ENCODE measurements around the gene HPD.
A peak's percentile ranks its signal among the peaks of the same experiment; 100 is the strongest.

HPD gene

DNA sequence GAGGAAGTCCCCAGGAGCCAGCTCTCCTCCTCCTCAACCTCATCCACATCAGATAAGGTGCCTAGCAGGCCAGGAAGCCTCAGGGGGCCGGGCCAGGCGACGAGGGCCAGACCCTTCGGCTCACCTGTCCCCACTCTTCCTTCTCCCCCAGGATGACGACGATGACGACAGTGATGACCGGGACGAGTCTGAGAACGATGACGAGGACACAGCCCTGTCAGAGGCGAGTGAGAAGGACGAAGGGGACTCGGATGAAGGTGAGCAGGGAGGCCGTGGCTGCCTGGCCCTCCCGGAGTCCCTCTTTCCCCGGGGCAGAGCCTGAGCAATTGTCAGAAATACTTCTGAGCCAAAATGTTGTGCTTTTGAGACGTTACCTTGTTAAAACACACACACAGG, 41.0 kb downstream of the HPD start:
- Histone ChIP-seq H3K4me1 (ENCODE audit: control insufficient read depth, insufficient read depth, low read length, poor library complexity, severe bottlenecking) (peaks cover 4% of the 10 kb centered on the region), H3K4me3 (ENCODE audit: extremely low read depth, insufficient read depth, low read length, poor library complexity, severe bottlenecking) (no peak overlapping the region), H3K36me3 (ENCODE audit: control insufficient read depth, insufficient read depth, low read length) (peaks cover 89% of the 10 kb centered on the region), H3K9me3 (ENCODE audit: control insufficient read depth, low read length) (no peaks in the 10 kb centered on the region), H3K27ac (ENCODE audit: low read depth, low read length, severe bottlenecking) (no peak overlapping the region)
- WGBS, 2 experiments (ENCODE audit: insufficient coverage in 2 of 2): 93 to 98% methylated on average over 14 to 16 of the region's 18 CpGs

GRCh38 chr12:121816925-121817647, 41.6 kb downstream of the HPD start:
- Histone ChIP-seq H3K27ac (ENCODE audit: low read depth, low read length, severe bottlenecking) (no peak overlapping the region), H3K36me3 (ENCODE audit: control insufficient read depth, insufficient read depth, low read length) (peaks cover 84% of the 10 kb centered on the region), H3K9me3 (ENCODE audit: control insufficient read depth, low read length) (no peaks in the 10 kb centered on the region), H3K4me3 (ENCODE audit: extremely low read depth, insufficient read depth, low read length, poor library complexity, severe bottlenecking) (no peak overlapping the region), H3K4me1 (ENCODE audit: control insufficient read depth, insufficient read depth, low read length, poor library complexity, severe bottlenecking) (peaks cover 6% of the 10 kb centered on the region)
- WGBS, 2 experiments (ENCODE audit: insufficient coverage in 2 of 2): 96% methylated on average over 29 to 33 of the region's 47 CpGs

- H3K9me3 ChIP-seq (ENCODE audit: control insufficient read depth, low read length): no peaks in the 10 kb centered on the region
- 89 to 95% methylated on average over 7 to 8 of the region's 8 CpGs for WGBS, 2 experiments (ENCODE audit: insufficient coverage in 2 of 2)
- H3K4me3 ChIP-seq (ENCODE audit: extremely low read depth, insufficient read depth, low read length, poor library complexity, severe bottlenecking): no peak overlapping the region
- peaks cover 72% of the 10 kb centered on the region for H3K36me3 ChIP-seq (ENCODE audit: control insufficient read depth, insufficient read depth, low read length)
- no peak overlapping the region for H3K27ac ChIP-seq (ENCODE audit: low read depth, low read length, severe bottlenecking)
- peaks cover 9% of the 10 kb centered on the region for H3K4me1 ChIP-seq (ENCODE audit: control insufficient read depth, insufficient read depth, low read length, poor library complexity, severe bottlenecking)
These were observed 43.4 kb downstream of the HPD start for GRCh38 chr12:121815263-121815662.

- H3K9me3 ChIP-seq (ENCODE audit: control insufficient read depth, low read length): no peaks in the 10 kb centered on the region
- H3K27ac ChIP-seq (ENCODE audit: low read depth, low read length, severe bottlenecking): no peak overlapping the region
- WGBS, 2 experiments (ENCODE audit: insufficient coverage in 2 of 2): 94 to 95% methylated on average over 29 to 31 of the region's 31 CpGs
- peaks cover 9% of the 10 kb centered on the region for H3K4me1 ChIP-seq (ENCODE audit: control insufficient read depth, insufficient read depth, low read length, poor library complexity, severe bottlenecking)
- H3K4me3 ChIP-seq (ENCODE audit: extremely low read depth, insufficient read depth, low read length, poor library complexity, severe bottlenecking): no peak overlapping the region
- peaks cover 72% of the 10 kb centered on the region for H3K36me3 ChIP-seq (ENCODE audit: control insufficient read depth, insufficient read depth, low read length)
These were observed 44.1 kb downstream of the HPD start for GRCh38 chr12:121814429-121815119.

DNA sequence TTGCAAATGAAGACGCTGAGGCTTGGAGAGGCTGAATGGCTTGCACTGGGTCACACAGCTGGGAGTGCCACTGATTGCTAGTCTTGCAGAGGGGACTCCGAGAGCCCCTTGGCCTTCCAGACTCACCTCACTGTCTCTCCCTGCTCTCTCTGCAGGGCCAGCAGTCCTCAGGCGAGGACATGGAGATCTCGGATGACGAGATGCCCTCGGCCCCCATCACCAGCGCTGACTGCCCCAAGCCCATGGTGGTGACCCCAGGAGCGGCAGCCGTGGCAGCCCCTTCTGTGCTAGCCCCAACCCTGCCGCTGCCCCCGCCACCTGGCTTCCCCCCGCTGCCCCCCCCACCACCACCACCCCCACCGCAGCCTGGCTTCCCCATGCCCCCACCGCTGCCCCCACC, 44.7 kb downstream of the HPD start:
- Histone ChIP-seq H3K9me3 (ENCODE audit: control insufficient read depth, low read length) (no peaks in the 10 kb centered on the region), H3K36me3 (ENCODE audit: control insufficient read depth, insufficient read depth, low read length) (peaks cover 72% of the 10 kb centered on the region), H3K4me3 (ENCODE audit: extremely low read depth, insufficient read depth, low read length, poor library complexity, severe bottlenecking) (no peak overlapping the region), H3K4me1 (ENCODE audit: control insufficient read depth, insufficient read depth, low read length, poor library complexity, severe bottlenecking) (peaks cover 9% of the 10 kb centered on the region), H3K27ac (ENCODE audit: low read depth, low read length, severe bottlenecking) (no peak overlapping the region)
- WGBS, 2 experiments (ENCODE audit: insufficient coverage in 2 of 2): 96 to 98% methylated on average over 5 to 7 of the region's 14 CpGs

DNA sequence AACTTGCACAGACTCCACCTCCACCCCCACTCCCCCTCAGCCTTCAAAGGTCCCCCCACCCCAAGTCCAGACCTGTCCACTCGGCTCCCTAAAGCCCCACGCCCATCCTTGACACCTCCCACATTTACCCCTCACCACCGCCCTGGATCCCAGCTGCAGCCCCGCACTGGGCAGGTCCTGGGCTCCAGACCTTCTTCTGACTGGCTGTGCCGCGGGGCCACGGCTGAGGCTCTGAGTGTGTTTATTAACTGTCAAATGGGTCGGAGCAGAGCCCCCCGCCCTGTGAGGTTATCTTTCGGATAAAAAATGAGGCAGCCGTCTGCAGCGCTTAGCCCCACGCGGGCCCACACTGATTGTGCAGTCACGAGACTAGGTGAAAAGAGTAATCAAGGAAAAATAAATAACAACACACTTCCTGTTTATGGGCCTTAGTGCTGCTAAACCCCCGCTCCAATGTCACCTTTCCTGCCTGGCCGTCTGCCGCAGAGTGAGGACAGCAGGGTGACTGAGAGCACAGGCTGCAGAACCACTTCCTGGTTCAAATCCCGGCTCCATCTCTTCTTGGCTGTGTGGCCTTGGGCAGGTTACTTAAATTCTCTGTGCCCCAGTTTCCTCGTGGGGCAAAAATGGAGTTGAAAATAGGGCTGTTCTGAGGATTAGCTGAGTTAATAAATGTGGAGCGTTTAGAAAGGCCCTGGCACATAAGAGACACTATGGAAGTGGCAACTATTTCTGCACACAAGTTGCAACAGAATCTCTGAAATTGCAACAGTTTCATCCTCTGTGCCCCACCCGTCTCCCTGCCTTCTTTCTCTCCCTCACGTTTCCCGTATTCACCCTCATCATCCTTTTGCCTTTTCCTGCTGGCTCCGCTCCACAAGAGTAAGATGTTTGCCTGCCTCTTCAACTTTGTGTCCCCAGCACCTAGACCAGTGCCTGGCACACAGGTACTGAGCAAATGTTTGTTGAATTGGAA, 45.5 kb downstream of the HPD start:
- H3K27ac ChIP-seq (ENCODE audit: low read depth, low read length, severe bottlenecking): no peak overlapping the region
- H3K4me3 ChIP-seq (ENCODE audit: extremely low read depth, insufficient read depth, low read length, poor library complexity, severe bottlenecking): peak overlapping the region; percentile 54
- H3K4me1 ChIP-seq (ENCODE audit: control insufficient read depth, insufficient read depth, low read length, poor library complexity, severe bottlenecking): peaks cover 9% of the 10 kb centered on the region
- H3K36me3 ChIP-seq (ENCODE audit: control insufficient read depth, insufficient read depth, low read length): peaks cover 78% of the 10 kb centered on the region
- H3K9me3 ChIP-seq (ENCODE audit: control insufficient read depth, low read length): no peaks in the 10 kb centered on the region
- 80% methylated on average over 19 to 22 of the region's 25 CpGs for WGBS, 2 experiments (ENCODE audit: insufficient coverage in 2 of 2)

- peak overlapping the region; percentile 57 for H3K27ac ChIP-seq (ENCODE audit: low read depth, low read length, severe bottlenecking)
These were observed 46.3 kb downstream of the HPD start for GRCh38 chr12:121812320-121812871.

GRCh38 chr12:121811434-121812319, 47.0 kb downstream of the HPD start:
- Histone ChIP-seq H3K27ac (ENCODE audit: low read depth, low read length, severe bottlenecking) (peak overlapping the region; percentile 77), H3K9me3 (ENCODE audit: control insufficient read depth, low read length) (no peaks in the 10 kb centered on the region), H3K4me3 (ENCODE audit: extremely low read depth, insufficient read depth, low read length, poor library complexity, severe bottlenecking) (peak overlapping the region; percentile 54), H3K36me3 (ENCODE audit: control insufficient read depth, insufficient read depth, low read length) (peaks cover 74% of the 10 kb centered on the region), H3K4me1 (ENCODE audit: control insufficient read depth, insufficient read depth, low read length, poor library complexity, severe bottlenecking) (peaks cover 12% of the 10 kb centered on the region)
- 4 to 5% methylated on average over 36 to 39 of the region's 46 CpGs for WGBS, 2 experiments (ENCODE audit: insufficient coverage in 2 of 2)

More at GRCh38 chr12:121812320-121812871, 46.3 kb downstream of the HPD start:
- Histone ChIP-seq H3K9me3 (ENCODE audit: control insufficient read depth, low read length) (no peaks in the 10 kb centered on the region), H3K36me3 (ENCODE audit: control insufficient read depth, insufficient read depth, low read length) (peaks cover 77% of the 10 kb centered on the region), H3K4me1 (ENCODE audit: control insufficient read depth, insufficient read depth, low read length, poor library complexity, severe bottlenecking) (peaks cover 9% of the 10 kb centered on the region), H3K4me3 (ENCODE audit: extremely low read depth, insufficient read depth, low read length, poor library complexity, severe bottlenecking) (peak overlapping the region; percentile 54)
- 12% methylated on average over 20 to 24 of the region's 26 CpGs for WGBS, 2 experiments (ENCODE audit: insufficient coverage in 2 of 2)

DNA sequence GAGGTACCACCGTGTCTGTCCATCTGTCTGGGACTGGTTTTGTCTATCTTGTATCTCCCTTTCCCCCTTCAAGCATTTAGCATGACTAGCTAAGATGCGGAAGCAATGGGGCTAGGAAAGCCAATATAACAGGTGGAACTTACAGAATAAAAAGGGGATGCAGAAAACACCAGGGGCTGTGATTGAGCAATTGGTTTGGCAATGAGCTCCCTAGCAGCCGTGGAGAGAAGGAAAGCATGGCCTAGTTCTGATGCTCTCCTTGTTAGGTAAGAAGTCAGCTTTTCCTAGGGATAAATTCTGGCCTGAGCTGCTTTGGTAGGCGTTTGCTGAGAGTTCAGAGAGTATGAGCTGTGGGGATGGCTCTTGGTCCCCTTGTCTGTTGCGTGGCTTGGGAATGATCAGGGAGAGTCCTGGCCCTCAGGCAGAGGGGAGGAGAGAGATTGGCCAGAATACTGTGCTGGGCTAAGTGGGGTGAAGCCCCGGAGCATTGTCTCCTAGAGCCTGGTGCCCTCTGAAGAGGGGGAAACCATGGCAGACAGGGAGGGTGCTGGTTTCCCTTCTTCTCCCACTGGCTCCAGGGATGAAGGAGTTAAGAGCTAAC, 47.7 kb downstream of the HPD start:
- 77 to 83% methylated on average over 5 to 6 of the region's 6 CpGs for WGBS, 2 experiments (ENCODE audit: insufficient coverage in 2 of 2)
- no peaks in the 10 kb centered on the region for H3K9me3 ChIP-seq (ENCODE audit: control insufficient read depth, low read length)
- H3K27ac ChIP-seq (ENCODE audit: low read depth, low read length, severe bottlenecking): no peak overlapping the region
- H3K4me1 ChIP-seq (ENCODE audit: control insufficient read depth, insufficient read depth, low read length, poor library complexity, severe bottlenecking): peaks cover 15% of the 10 kb centered on the region
- peak overlapping the region; percentile 54 for H3K4me3 ChIP-seq (ENCODE audit: extremely low read depth, insufficient read depth, low read length, poor library complexity, severe bottlenecking)
- H3K36me3 ChIP-seq (ENCODE audit: control insufficient read depth, insufficient read depth, low read length): peaks cover 73% of the 10 kb centered on the region
